Measurements from ENCODE around the gene WFS1. TPM values are rescaled to one million over a fixed set of nuclear protein-coding genes. Genes with fewer than 3 reads are reported as not detected.

WFS1 gene
- total and polyA plus RNA-seq, 2 of the 13 experiments (the other 11 are each of a cell fraction or from before 2014, with no cell fraction given), result 39.1 to 42.2 TPM

- TF ChIP-seq GMEB2 (CRISPR knock-in tag; IDR thresholded peaks at IDR 0.05; ENCODE audit: low read depth) (no peak), ZSCAN20 (CRISPR knock-in tag; IDR thresholded peaks at IDR 0.05; ENCODE audit: borderline replicate concordance) (no peak), ZNF800 (CRISPR knock-in tag; IDR thresholded peaks at IDR 0.05) (no peak), ZBTB25 (CRISPR knock-in tag; IDR thresholded peaks at IDR 0.05) (no peak), DNMT1 (CRISPR knock-in tag; IDR thresholded peaks at IDR 0.05) (no peak), ATF4 (CRISPR knock-in tag; IDR thresholded peaks at IDR 0.05) (no peak), ZNF138 (CRISPR knock-in tag; IDR thresholded peaks at IDR 0.05; ENCODE audit: low read depth) (no peak), SP2 (CRISPR knock-in tag; IDR thresholded peaks at IDR 0.05) (no peak), CC2D1A (CRISPR knock-in tag; IDR thresholded peaks at IDR 0.05) (no peak), CREBL2 (CRISPR knock-in tag; IDR thresholded peaks at IDR 0.05; ENCODE audit: borderline replicate concordance) (no peak), MTA1 (CRISPR knock-in tag; IDR thresholded peaks at IDR 0.05; ENCODE audit: borderline replicate concordance) (no peak), GPBP1L1 (CRISPR knock-in tag; IDR thresholded peaks at IDR 0.05) (no peak), HNRNPK (IDR thresholded peaks at IDR 0.05; ENCODE audit: low read depth, low read length, poor library complexity, severe bottlenecking) (no peak), U2AF2 (IDR thresholded peaks at IDR 0.05; ENCODE audit: low read depth, low read length) (no peak), ZBTB3 (CRISPR knock-in tag; IDR thresholded peaks at IDR 0.05; ENCODE audit: borderline replicate concordance, low read depth) (no peak), PREB (CRISPR knock-in tag; IDR thresholded peaks at IDR 0.05) (no peak), ZBTB10 (CRISPR knock-in tag; IDR thresholded peaks at IDR 0.05; ENCODE audit: borderline replicate concordance) (no peak)
These were observed 7.6 kb downstream of the WFS1 start (continued) for GRCh38 chr4:6277139-6277802.
